HepG2 (cell line): ENCODE measurements around the gene RASL10B. TPM values are rescaled to one million over a fixed set of nuclear protein-coding genes. Genes with fewer than 3 reads are reported as not detected.

Experiments
- ARNTL ChIP-seq: sonication (generic); formaldehyde crosslinking; IDR thresholded peaks from 2 replicates; pipeline ENCODE4 v1.4.0; 2020; ENCODE audit warnings: mild to moderate bottlenecking, missing genetic modification reagents
- ATF7 ChIP-seq, 2 experiments: fragments of 450-650 bp in 1 of 2; sonication (generic) in 1 of 2; formaldehyde crosslinking in 1 of 2; IDR thresholded peaks; 2 replicates each; pipeline versions ENCODE4 v1.4.0 to v1.6.1; 2016 to 2020; ENCODE audit warnings: antibody characterized with exemption in 1 of 2, mild to moderate bottlenecking in 1 of 2, missing genetic modification reagents in 1 of 2
- DZIP1 ChIP-seq: sonication (generic); formaldehyde crosslinking; IDR thresholded peaks from 2 replicates; pipeline ENCODE4 v1.5.0; 2020; ENCODE audit warnings: mild to moderate bottlenecking, missing genetic modification reagents
- E2F2 ChIP-seq: sonication (generic); formaldehyde crosslinking; IDR thresholded peaks from 2 replicates; pipeline ENCODE4 v1.4.0; 2020; ENCODE audit warnings: missing genetic modification reagents, borderline replicate concordance
- FUBP1 ChIP-seq: sonication (generic); formaldehyde crosslinking; IDR thresholded peaks from 2 replicates; pipeline ENCODE4 v1.5.1; 2020; ENCODE audit warnings: missing genetic modification reagents, mild to moderate bottlenecking, borderline replicate concordance
- HDAC1 ChIP-seq: sonication (generic); formaldehyde crosslinking; IDR thresholded peaks from 2 replicates; pipeline ENCODE4 v1.5.1; 2020; ENCODE audit warnings: mild to moderate bottlenecking, missing genetic modification reagents
- HOXA3 ChIP-seq: sonication (generic); formaldehyde crosslinking; IDR thresholded peaks from 2 replicates; pipeline ENCODE4 v1.5.0; 2020; ENCODE audit warnings: missing genetic modification reagents
- SCMH1 ChIP-seq: sonication (generic); formaldehyde crosslinking; IDR thresholded peaks from 2 replicates; pipeline ENCODE4 v1.9.0; 2021; ENCODE audit warnings: missing genetic modification reagents, mild to moderate bottlenecking, borderline replicate concordance
- ZBTB46 ChIP-seq: sonication (generic); formaldehyde crosslinking; IDR thresholded peaks from 2 replicates; pipeline ENCODE4 v1.4.0; 2020; ENCODE audit warnings: mild to moderate bottlenecking, missing genetic modification reagents, borderline replicate concordance
- ZNF280D ChIP-seq: sonication (generic); formaldehyde crosslinking; IDR thresholded peaks from 2 replicates; pipeline ENCODE4 v1.5.1; 2020; ENCODE audit warnings: mild to moderate bottlenecking, missing genetic modification reagents
- ZNF44 ChIP-seq: sonication (generic); formaldehyde crosslinking; IDR thresholded peaks from 2 replicates; pipeline ENCODE4 v1.5.1; 2020; ENCODE audit warnings: mild to moderate bottlenecking, missing genetic modification reagents
- ZNF792 ChIP-seq: IDR thresholded peaks from 2 replicates; pipeline ENCODE4 v1.6.1; 2016
- polyA plus RNA-seq, 8 experiments: library from polyadenylated mRNA; depleted of rRNA in 3 of 8; stranded (reverse) in 7 of 8; unstranded in 1 of 8; fragments of >200 nt; fragmentation: Illumina TruSeq in 4 of 8; extraction: Trizol in 4 of 8; gene quantifications; 2 replicates each; pipeline versions ENCODE4 v1.2.1 to v1.2.3, GENCODE V29; 2011 to 2016; ENCODE audit warnings: low read depth in 4 of 8, missing spikeins in 1 of 8, mixed read lengths in 1 of 8; ENCODE audit not compliant: insufficient read depth in 1 of 8
- total RNA-seq, 5 experiments: library from RNA; depleted of rRNA; stranded (reverse); fragments of >200 nt; fragmentation: Illumina TruSeq; extraction: Trizol; gene quantifications; 2 replicates each; pipeline ENCODE4 v1.2.3, GENCODE V29; 2016; ENCODE audit warnings: low read depth in 1 of 5

RASL10B gene
- total and polyA plus RNA-seq, 2 of the 13 experiments (the other 11 are each of a cell fraction or from before 2014, with no cell fraction given): 8.8 to 11.0 TPM

- TF ChIP-seq E2F2 (no peak), DZIP1 (CRISPR knock-in tag) (no peak), ZNF44 (CRISPR knock-in tag) (no peak), ZNF792 (CRISPR knock-in tag) (no peak), ATF7 (IDR thresholded peaks at IDR 0.05) (no peak), ATF7 (CRISPR knock-in tag; IDR thresholded peaks at IDR 0.05) (no peak), FUBP1 (CRISPR knock-in tag) (no peak), HOXA3 (0 out of 2 replicates have a peak, but pooled peaks have one; percentile 30), HDAC1 (CRISPR knock-in tag) (no peak), ZNF280D (CRISPR knock-in tag) (no peak), ARNTL (CRISPR knock-in tag) (no peak), SCMH1 (CRISPR knock-in tag) (no peak), ZBTB46 (CRISPR knock-in tag) (no peak)
These were observed 18.2 kb upstream of the RASL10B start (continued) for GRCh38 chr17:35713069-35713728.
